ENCODE data around the gene PRIM1. TPM values are rescaled to one million over a fixed set of nuclear protein-coding genes. Genes with fewer than 3 reads are reported as not detected.
"Not testable (repeated sequence)": the region's sequence is repeated elsewhere in the genome, so short reads cannot be mapped to it uniquely, and the experiment has no call there.

Gene PRIM1
- total and polyA plus RNA-seq, 7 donors: 2.3 to 10.0 (median 3.4) TPM

GRCh38 chr12:56728139-56728861 is 23.8 kb downstream of the PRIM1 start:
- Histone ChIP-seq H3K4me1 (peaks cover 3% of the 10 kb centered on the region), H3K9me3 (no peaks in the 10 kb centered on the region), H3K36me3 (ENCODE audit: insufficient read depth in 1 of 2, low read depth in 1 of 2) (peaks cover 0 to 29% of the 10 kb centered on the region in 2 donors), H3K4me3 (no peak overlapping the region), H3K27ac (no peak overlapping the region), H3K27me3 (ENCODE audit: insufficient read depth in 3 of 3, low read length in 2 of 3) (no peaks in the 10 kb centered on the region)
- intact Hi-C loops (cut with DNase I): no loop called here
- 93 to 95% (median 94%) methylated on average over 11 of the region's 11 CpGs for WGBS, 3 donors
- ATAC-seq (no peak), DNase-seq (no peak)
- TF ChIP-seq CTCF (IDR thresholded peaks at IDR 0.05): no peak

GRCh38 chr12:56726196-56726675 is 25.9 kb downstream of the PRIM1 start:
- intact Hi-C loops (cut with DNase I): not testable (repeated sequence)
- 82 to 93% (median 90%) methylated on average over 15 of the region's 15 CpGs for WGBS, 3 donors

GRCh38 chr12:56725723-56726102 is 26.4 kb downstream of the PRIM1 start:
- H3K27ac ChIP-seq: peak overlapping the region; percentile 93
- H3K9me3 ChIP-seq: no peaks in the 10 kb centered on the region
- peaks cover 29% of the 10 kb centered on the region for H3K4me1 ChIP-seq
- H3K36me3 ChIP-seq (ENCODE audit: insufficient read depth in 1 of 2, low read depth in 1 of 2): peaks cover 2 to 28% of the 10 kb centered on the region in 2 donors
- no peaks in the 10 kb centered on the region for H3K27me3 ChIP-seq (ENCODE audit: insufficient read depth in 3 of 3, low read length in 2 of 3)
- no peak for ATAC-seq
- intact Hi-C loops (cut with DNase I): loop anchor here in 1 of 2 donors (2.0 kb wide), 1 partner anchor 37 kb away; the partner anchor contains the start of gene PTGES3
- DNase-seq: no peak
- WGBS, 3 donors: 27 to 34% (median 29%) methylated on average over 7 of the region's 7 CpGs
- TF ChIP-seq CTCF (IDR thresholded peaks at IDR 0.05): no peak
- peak overlapping the region; percentile 86 for H3K4me3 ChIP-seq

More at GRCh38 chr12:56726196-56726675, 25.9 kb downstream of the PRIM1 start:
- not testable (repeated sequence) for ATAC-seq; DNase-seq; H3K27me3 ChIP-seq (ENCODE audit: insufficient read depth in 3 of 3, low read length in 2 of 3); H3K9me3 ChIP-seq
- Histone ChIP-seq H3K27ac (peak overlapping the region; percentile 93), H3K4me1 (peaks cover 24% of the 10 kb centered on the region), H3K4me3 (peak overlapping the region; percentile 86), H3K36me3 (ENCODE audit: insufficient read depth in 1 of 2, low read depth in 1 of 2) (peaks cover 0 to 30% of the 10 kb centered on the region in 2 donors)

GRCh38 chr12:56724972-56725722 is 27.0 kb downstream of the PRIM1 start, which contains the start of gene NACA:
TSS of gene NACA (minus strand) at chr12:56725299. CDS start at chr12:56724521, 778 bp downstream.
- Histone ChIP-seq H3K36me3 (ENCODE audit: insufficient read depth in 1 of 2, low read depth in 1 of 2) (peaks cover 2 to 31% of the 10 kb centered on the region in 2 donors), H3K27me3 (ENCODE audit: insufficient read depth in 3 of 3, low read length in 2 of 3) (no peaks in the 10 kb centered on the region), H3K4me1 (peaks cover 35% of the 10 kb centered on the region), H3K27ac (peak within 1 kb of the TSS; percentile 93), H3K9me3 (no peaks in the 10 kb centered on the region), H3K4me3 (peak within 1 kb of the TSS; percentile 86)
- ATAC-seq (peak; percentile 90 to 93 (median 90)), DNase-seq (peak; percentile 99)
- intact Hi-C loops (cut with DNase I): loop anchor here (2.0 to 5.0 kb wide), 3 partner anchors 36 to 88 kb away; partner anchors contain the start of gene PTGES3 (in 2 of the 2)
- WGBS, 3 donors: 0 to 1% (median 1%) methylated on average over 46 of the region's 46 CpGs
- no peak for TF ChIP-seq CTCF (IDR thresholded peaks at IDR 0.05)

GRCh38 chr12:56724701-56724971 is 27.5 kb downstream of the PRIM1 start:
- Histone ChIP-seq H3K36me3 (ENCODE audit: insufficient read depth in 1 of 2, low read depth in 1 of 2) (peaks cover 2 to 31% of the 10 kb centered on the region in 2 donors), H3K4me3 (peak overlapping the region; percentile 86), H3K27ac (peak overlapping the region; percentile 93), H3K4me1 (peaks cover 40% of the 10 kb centered on the region), H3K27me3 (ENCODE audit: insufficient read depth in 3 of 3, low read length in 2 of 3) (no peaks in the 10 kb centered on the region), H3K9me3 (no peaks in the 10 kb centered on the region)
- DNase-seq: no peak
- peak; percentile 3 to 30 (median 18) for ATAC-seq
- intact Hi-C loops (cut with DNase I): loop anchor here (2.0 to 5.0 kb wide), 3 partner anchors 36 to 87 kb away; partner anchors contain the start of gene PTGES3 (in 2 of the 2)
- no peak for TF ChIP-seq CTCF (IDR thresholded peaks at IDR 0.05)
- 0 to 2% (median 1%) methylated on average over 9 of the region's 9 CpGs for WGBS, 3 donors
